ENCODE measurements around the gene GEMIN8. TPM values are rescaled to one million over a fixed set of nuclear protein-coding genes. Genes with fewer than 3 reads are reported as not detected.

GEMIN8 gene
- total and polyA plus RNA-seq, 2 of the 8 experiments (the other 6 are each of a cell fraction or from before 2014, with no cell fraction given): 18.2 to 31.4 TPM

DNA sequence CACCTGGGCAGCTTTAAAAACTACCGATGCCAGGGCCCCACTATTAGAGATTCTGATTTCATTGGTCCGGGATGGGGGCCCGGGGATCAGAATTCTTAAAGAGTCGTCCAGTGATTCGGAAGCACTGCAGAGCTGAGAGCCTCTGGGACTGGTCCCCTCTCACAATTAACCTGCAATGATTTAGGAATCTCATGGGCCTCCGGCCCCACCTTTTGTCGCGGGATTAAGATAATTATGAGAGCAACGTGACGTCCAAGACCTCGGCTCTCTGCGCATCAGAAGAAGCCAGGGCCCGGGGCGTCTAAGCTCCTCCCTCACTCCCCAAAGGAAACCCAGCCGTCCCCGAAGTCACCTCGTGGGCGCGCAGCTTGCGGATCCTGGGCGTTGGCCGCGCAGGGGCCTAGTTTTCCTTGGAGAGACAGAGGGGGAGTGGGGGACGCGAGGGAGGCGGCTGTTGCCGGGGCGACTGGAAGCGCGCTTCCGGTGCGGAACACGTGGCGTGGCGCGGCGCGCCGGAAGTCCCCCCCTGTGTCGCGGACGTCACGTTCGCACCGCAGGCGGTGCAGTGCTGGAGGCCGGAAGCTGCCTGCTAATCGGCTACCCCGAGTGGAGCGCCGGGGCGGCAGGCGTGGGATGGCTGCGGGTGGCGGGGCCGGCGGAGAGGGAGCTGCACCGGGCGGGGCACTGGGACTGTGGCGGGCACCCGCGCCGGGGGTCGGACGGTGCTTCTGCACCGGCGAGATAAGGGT lies at the start of gene GEMIN8 (continued):
- TF ChIP-seq ZNF274 (IDR thresholded peaks at IDR 0.05; ENCODE audit: borderline replicate concordance, extremely low read depth, low read length) (no peak), TAF1 (IDR thresholded peaks at IDR 0.05; ENCODE audit: low read depth, low read length) (peak; percentile 71), SP2 (IDR thresholded peaks at IDR 0.05; ENCODE audit: low read length) (no peak)
- TF ChIP-seq, protein P1, sequence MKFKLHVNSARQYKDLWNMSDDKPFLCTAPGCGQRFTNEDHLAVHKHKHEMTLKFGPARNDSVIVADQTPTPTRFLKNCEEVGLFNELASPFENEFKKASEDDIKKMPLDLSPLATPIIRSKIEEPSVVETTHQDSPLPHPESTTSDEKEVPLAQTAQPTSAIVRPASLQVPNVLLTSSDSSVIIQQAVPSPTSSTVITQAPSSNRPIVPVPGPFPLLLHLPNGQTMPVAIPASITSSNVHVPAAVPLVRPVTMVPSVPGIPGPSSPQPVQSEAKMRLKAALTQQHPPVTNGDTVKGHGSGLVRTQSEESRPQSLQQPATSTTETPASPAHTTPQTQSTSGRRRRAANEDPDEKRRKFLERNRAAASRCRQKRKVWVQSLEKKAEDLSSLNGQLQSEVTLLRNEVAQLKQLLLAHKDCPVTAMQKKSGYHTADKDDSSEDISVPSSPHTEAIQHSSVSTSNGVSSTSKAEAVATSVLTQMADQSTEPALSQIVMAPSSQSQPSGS (IDR thresholded peaks at IDR 0.05; ENCODE audit: low read length): no peak

Measured in H1 (cell line).